Fibroblast of lung (primary cell): ENCODE data around the gene MMD. TPM values are rescaled to one million over a fixed set of nuclear protein-coding genes. Genes with fewer than 3 reads are reported as not detected.
A peak's percentile ranks its signal among the peaks of the same experiment; 100 is the strongest.

Experiments used
- DNase-seq, 2 donors: peaks; one replicate each; pipeline versions ENCODE4 v3.0.0 to v3.0.0-alpha.2; 2010; ENCODE audit warnings: low read depth in 2 of 2
- H2AFZ ChIP-seq: 2 replicates; pipeline ENCODE4 v1.5.1; 2012; ENCODE audit warnings: low read length, control low read depth, inconsistent platforms
- H3K27ac ChIP-seq: 2 replicates; pipeline ENCODE4 v1.5.1; 2011; ENCODE audit warnings: low read length, control low read depth; ENCODE audit not compliant: insufficient read depth
- H3K27me3 ChIP-seq: 2 replicates; pipeline ENCODE4 v1.5.1; 2011; ENCODE audit warnings: mild to moderate bottlenecking, low read length; ENCODE audit not compliant: control insufficient read depth, insufficient read depth
- H3K36me3 ChIP-seq: 2 replicates; pipeline ENCODE4 v1.5.1; 2011; ENCODE audit warnings: low read length; ENCODE audit not compliant: control insufficient read depth, insufficient read depth
- H3K4me1 ChIP-seq: 2 replicates; pipeline ENCODE4 v1.5.1; 2011; ENCODE audit warnings: low read length; ENCODE audit not compliant: control insufficient read depth, insufficient read depth; ENCODE audit errors: extremely low read depth
- H3K4me2 ChIP-seq: 2 replicates; pipeline ENCODE4 v1.5.1; 2011; ENCODE audit warnings: low read length, control low read depth; ENCODE audit not compliant: insufficient read depth; ENCODE audit errors: extremely low read depth
- H3K4me3 ChIP-seq, 4 experiments: fragments of 200-600 bp in 1 of 4; sonication (generic) in 1 of 4; replicated peaks in 1 of 4; 2 replicates each; pipeline ENCODE4 v1.5.1; 2011 to 2016; ENCODE audit warnings: low read length in 4 of 4, low read depth in 3 of 4, mild to moderate bottlenecking in 3 of 4, control low read depth in 2 of 4, inconsistent platforms in 1 of 4, mixed read lengths in 1 of 4; ENCODE audit not compliant: insufficient read depth in 1 of 4; ENCODE audit errors: control extremely low read depth in 1 of 4
- H3K79me2 ChIP-seq: 2 replicates; pipeline ENCODE4 v1.5.1; 2012; ENCODE audit warnings: mild to moderate bottlenecking, low read length, inconsistent platforms; ENCODE audit not compliant: control insufficient read depth, insufficient read depth
- H3K9ac ChIP-seq: 2 replicates; pipeline ENCODE4 v1.5.1; 2011; ENCODE audit warnings: mild to moderate bottlenecking, low read length, control low read depth; ENCODE audit not compliant: insufficient read depth
- H3K9me3 ChIP-seq: 2 replicates; pipeline ENCODE4 v1.5.1; 2012; ENCODE audit warnings: low read depth, low read length; ENCODE audit not compliant: control insufficient read depth, insufficient read depth
- H4K20me1 ChIP-seq: 2 replicates; pipeline ENCODE4 v1.5.1; 2011; ENCODE audit warnings: low read length; ENCODE audit not compliant: control insufficient read depth, insufficient read depth; ENCODE audit errors: extremely low read depth
- EZH2 ChIP-seq: IDR thresholded peaks from 2 replicates; pipeline ENCODE4 v1.5.1; 2012; ENCODE audit warnings: low read length, control low read depth, mild to moderate bottlenecking; ENCODE audit errors: missing control alignments
- polyA plus RNA-seq, 2 donors: library from polyadenylated mRNA; depleted of rRNA in 1 of 2; stranded (reverse) in 1 of 2; unstranded in 1 of 2; fragments of >200 nt; gene quantifications; 2 replicates each; pipeline ENCODE4 v1.2.1, GENCODE V29; 2011 to 2012; ENCODE audit warnings: missing spikeins in 1 of 2
- total RNA-seq: library from RNA; depleted of rRNA; stranded (reverse); fragments of >200 nt; gene quantifications from 2 replicates; pipeline ENCODE4 v1.2.1, GENCODE V29; 2014
- TF ChIP-seq, protein P1 (sequence below), 2 donors: IDR thresholded peaks in 1 of 2; conservative IDR thresholded peaks in 1 of 2; 1 replicate in 1 of 2; 2 replicates in 1 of 2; pipeline ENCODE4 v1.5.1; 2011 to 2012; ENCODE audit warnings: low read length in 2 of 2, control low read depth in 1 of 2, inconsistent platforms in 1 of 2, low read depth in 1 of 2, mild to moderate bottlenecking in 1 of 2

The MMD gene
- total and polyA plus RNA-seq, 2 donors (not counting 1 experiment from before 2014, with no cell fraction given) = 16.0 to 36.3 TPM

DNA sequence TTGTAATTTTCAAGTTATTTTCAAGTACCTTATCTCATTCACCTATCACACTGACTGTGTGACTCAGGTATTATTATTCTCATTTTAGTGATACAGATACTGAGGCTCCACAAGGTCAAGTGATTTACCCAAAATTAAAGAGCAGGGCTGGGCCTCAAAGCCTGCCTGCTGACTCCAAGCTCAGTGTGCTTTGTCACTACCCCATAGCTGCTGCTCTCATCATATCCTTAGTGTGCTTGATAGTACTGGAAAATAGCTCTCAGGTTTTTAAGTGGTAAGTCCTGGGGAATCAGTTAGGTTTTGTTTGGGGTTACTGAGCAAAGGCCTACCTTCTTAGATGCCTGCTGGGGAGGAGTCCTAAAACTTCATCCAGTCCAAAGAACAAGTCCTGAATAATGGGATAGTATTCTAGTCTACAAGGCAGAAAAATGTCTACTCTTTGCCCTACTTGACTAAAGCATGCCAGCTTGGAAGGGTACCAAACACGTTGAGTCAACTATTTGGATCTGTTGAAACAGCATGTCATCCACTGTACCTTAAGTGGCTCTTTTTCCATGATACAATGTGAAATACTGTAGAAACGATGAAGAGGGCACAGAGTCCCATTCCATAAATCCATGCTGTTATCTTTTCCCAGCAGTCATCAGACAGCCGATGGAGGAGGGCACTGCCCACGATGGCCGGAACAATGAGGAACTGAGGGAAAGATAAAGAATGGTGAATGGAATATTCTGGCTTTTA is 10.7 kb downstream of the MMD start:
- H3K27ac ChIP-seq = no peak overlapping the region
- peak in 1 of 2 donors; percentile 69 for DNase-seq
- no peak overlapping the region for H3K4me3 ChIP-seq
- no peak for TF ChIP-seq EZH2
- TF ChIP-seq, protein P1, sequence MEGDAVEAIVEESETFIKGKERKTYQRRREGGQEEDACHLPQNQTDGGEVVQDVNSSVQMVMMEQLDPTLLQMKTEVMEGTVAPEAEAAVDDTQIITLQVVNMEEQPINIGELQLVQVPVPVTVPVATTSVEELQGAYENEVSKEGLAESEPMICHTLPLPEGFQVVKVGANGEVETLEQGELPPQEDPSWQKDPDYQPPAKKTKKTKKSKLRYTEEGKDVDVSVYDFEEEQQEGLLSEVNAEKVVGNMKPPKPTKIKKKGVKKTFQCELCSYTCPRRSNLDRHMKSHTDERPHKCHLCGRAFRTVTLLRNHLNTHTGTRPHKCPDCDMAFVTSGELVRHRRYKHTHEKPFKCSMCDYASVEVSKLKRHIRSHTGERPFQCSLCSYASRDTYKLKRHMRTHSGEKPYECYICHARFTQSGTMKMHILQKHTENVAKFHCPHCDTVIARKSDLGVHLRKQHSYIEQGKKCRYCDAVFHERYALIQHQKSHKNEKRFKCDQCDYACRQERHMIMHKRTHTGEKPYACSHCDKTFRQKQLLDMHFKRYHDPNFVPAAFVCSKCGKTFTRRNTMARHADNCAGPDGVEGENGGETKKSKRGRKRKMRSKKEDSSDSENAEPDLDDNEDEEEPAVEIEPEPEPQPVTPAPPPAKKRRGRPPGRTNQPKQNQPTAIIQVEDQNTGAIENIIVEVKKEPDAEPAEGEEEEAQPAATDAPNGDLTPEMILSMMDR (conservative IDR thresholded peaks at IDR 0.05 in 1 of 2, IDR thresholded peaks at IDR 0.05 in 1 of 2; ENCODE audit: low read depth in 1 of 2, low read length in 2 of 2) = no peak
- no peaks in the 10 kb centered on the region for H3K9me3 ChIP-seq
- H3K4me2 ChIP-seq = no peak overlapping the region
- no peaks in the 10 kb centered on the region for H4K20me1 ChIP-seq
- no peak overlapping the region for H2AFZ ChIP-seq
- peaks cover 3% of the 10 kb centered on the region for H3K36me3 ChIP-seq
- no peaks in the 10 kb centered on the region for H3K4me1 ChIP-seq
- no peak overlapping the region for H3K9ac ChIP-seq
- no peaks in the 10 kb centered on the region for H3K27me3 ChIP-seq
- H3K79me2 ChIP-seq = no peaks in the 10 kb centered on the region

DNA sequence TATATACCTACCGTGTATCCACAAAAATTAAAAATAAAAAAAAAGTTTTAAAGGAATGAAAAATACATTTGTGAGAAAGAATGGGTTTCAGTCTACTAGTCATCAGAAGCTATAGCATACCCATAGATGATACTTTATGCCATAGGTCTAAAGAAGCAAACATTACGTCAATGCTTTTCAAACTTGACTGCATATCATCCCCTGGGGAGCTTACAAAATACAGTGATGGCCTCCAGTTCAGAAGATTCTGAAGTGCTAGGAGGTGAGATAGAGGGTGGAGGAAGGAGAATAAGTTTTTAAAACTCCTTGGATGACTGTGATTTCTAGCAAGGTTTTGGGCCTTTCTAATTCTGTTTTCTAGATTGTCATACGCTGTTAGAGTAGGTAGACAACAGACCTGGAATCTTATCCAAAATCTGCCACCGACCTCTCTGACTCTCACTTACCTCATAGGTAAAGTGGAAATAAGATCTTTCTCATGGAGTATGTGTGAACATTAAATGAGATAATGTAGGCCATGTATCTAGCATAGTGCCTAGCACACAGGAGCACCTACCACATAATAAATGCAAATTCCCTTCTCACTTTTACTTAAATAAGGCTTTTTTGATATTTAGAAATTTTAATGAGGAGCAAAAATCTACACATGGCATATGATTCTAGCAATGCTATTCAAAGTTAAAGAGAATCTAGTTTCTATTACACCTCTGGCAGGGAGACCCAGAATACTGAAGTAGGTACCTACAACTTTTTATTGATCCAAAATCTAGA is 12.4 kb downstream of the MMD start:
- Histone ChIP-seq H3K4me3 (no peak overlapping the region), H3K4me2 (no peak overlapping the region), H3K9ac (no peak overlapping the region), H3K27ac (no peak overlapping the region), H3K4me1 (no peaks in the 10 kb centered on the region), H4K20me1 (no peaks in the 10 kb centered on the region), H3K79me2 (no peaks in the 10 kb centered on the region), H3K27me3 (no peaks in the 10 kb centered on the region), H3K36me3 (peaks cover 3% of the 10 kb centered on the region), H3K9me3 (no peaks in the 10 kb centered on the region), H2AFZ (no peak overlapping the region)
- DNase-seq = no peak
- no peak for TF ChIP-seq EZH2
- TF ChIP-seq, protein P1 (conservative IDR thresholded peaks at IDR 0.05 in 1 of 2, IDR thresholded peaks at IDR 0.05 in 1 of 2; ENCODE audit: low read depth in 1 of 2, low read length in 2 of 2) = no peak
